HepG2 (cell line): ENCODE data around the gene MRFAP1. TPM values are rescaled to one million over a fixed set of nuclear protein-coding genes. Genes with fewer than 3 reads are reported as not detected.
"Not testable (repeated sequence)": the region's sequence is repeated elsewhere in the genome, so short reads cannot be mapped to it uniquely, and the experiment has no call there.

Source experiments
- ATAC-seq: fragments of 200-7000 bp; cut with Tn5 transposase; 3 replicates; pipeline ENCODE4 v1.9.1; 2020; ENCODE audit warnings: mild to moderate bottlenecking, moderate library complexity
- BruUV-seq: library from RNA; stranded (reverse); fragments of 400-500 nt; replicated peaks from 2 replicates; lab custom pipeline; 2021; lab: Mats Ljungman, UMichigan
- CTCF ChIA-PET: fragments of 300-600 bp; formaldehyde crosslinking; extraction: SDS; loops from one replicate; lab custom pipeline; 2021; ENCODE audit warnings: low total read pairs, inconsistent platforms, low intra/inter-chr PET ratio; lab: Yijun Ruan, JAX
- POLR2A ChIA-PET: fragments of 350-600 bp; sonication (Branson Sonifier 250); formaldehyde crosslinking; loops from one replicate; lab custom pipeline; 2020; ENCODE audit warnings: antibody characterized with exemption, inconsistent platforms; lab: Yijun Ruan, JAX
- DNase-seq: peaks from one replicate; pipeline ENCODE4 v3.0.0-alpha.2; 2015; ENCODE audit warnings: low spot score
- FAIRE-seq: peaks from 3 replicates; lab custom pipeline; 2011; peaks lifted over from hg19 to GRCh38; lab: Jason Lieb, UNC
- H2AFZ ChIP-seq: one replicate; pipeline ENCODE4 v1.6.1; 2011; ENCODE audit warnings: low read length, inconsistent platforms
- H3K27ac ChIP-seq: fragments of 300-600 bp; 3 replicates; pipeline ENCODE4 v1.8.0; 2011; ENCODE audit warnings: mixed run types, mild to moderate bottlenecking, mixed read lengths, low read length, inconsistent platforms; ENCODE audit not compliant: insufficient read depth; ENCODE audit errors: extremely low read length
- H3K27me3 ChIP-seq, 2 experiments: fragments of 200-600 bp in 1 of 2; 2 replicates in 1 of 2; 3 replicates in 1 of 2; pipeline versions ENCODE4 v1.6.0 to v1.8.0; 2011; ENCODE audit warnings: low read length in 2 of 2, mild to moderate bottlenecking in 2 of 2, moderate library complexity in 2 of 2, inconsistent platforms in 1 of 2; ENCODE audit not compliant: insufficient read depth in 2 of 2, control insufficient read depth in 1 of 2
- H3K36me3 ChIP-seq, 2 experiments: fragments of 200-600 bp in 1 of 2; replicated peaks in 1 of 2; 2 replicates in 1 of 2; 3 replicates in 1 of 2; pipeline versions ENCODE4 v1.5.1 to v1.8.0; 2011; ENCODE audit warnings: low read length in 2 of 2, inconsistent platforms in 1 of 2; ENCODE audit not compliant: insufficient read depth in 2 of 2, control insufficient read depth in 1 of 2
- H3K4me1 ChIP-seq: 2 replicates; pipeline ENCODE4 v1.5.1; 2012; ENCODE audit warnings: low read length, inconsistent platforms; ENCODE audit not compliant: insufficient read depth
- H3K4me2 ChIP-seq: 2 replicates; pipeline ENCODE4 v1.6.0; 2011; ENCODE audit warnings: low read depth, low read length, inconsistent platforms
- H3K4me3 ChIP-seq, 3 experiments: fragments of 200-600 bp in 1 of 3; sonication (generic), shearing (Covaris generic) in 1 of 3; replicated peaks in 1 of 3; 2 replicates each; pipeline ENCODE4 v1.5.1; 2011 to 2016; ENCODE audit warnings: low read length in 3 of 3, inconsistent platforms in 2 of 3, low read depth in 2 of 3, mild to moderate bottlenecking in 2 of 3, control low read depth in 1 of 3, mixed read lengths in 1 of 3; ENCODE audit not compliant: insufficient read depth in 1 of 3
- H3K79me2 ChIP-seq: one replicate; pipeline ENCODE4 v1.6.1; 2011; ENCODE audit warnings: low read length, inconsistent platforms; ENCODE audit not compliant: insufficient read depth
- H3K9ac ChIP-seq: 2 replicates; pipeline ENCODE4 v1.6.0; 2011; ENCODE audit warnings: mild to moderate bottlenecking, low read depth, low read length, inconsistent platforms; ENCODE audit not compliant: insufficient read depth
- H3K9me3 ChIP-seq: 2 replicates; pipeline ENCODE4 v1.5.1; 2012; ENCODE audit warnings: mild to moderate bottlenecking, low read length
- H4K20me1 ChIP-seq: 2 replicates; pipeline ENCODE4 v1.6.0; 2011; ENCODE audit warnings: inconsistent platforms, mild to moderate bottlenecking, low read length, moderate library complexity; ENCODE audit not compliant: insufficient read depth
- CENPT ChIP-seq: sonication (generic); formaldehyde crosslinking; IDR thresholded peaks from 2 replicates; pipeline ENCODE4 v1.8.0; 2022; ENCODE audit warnings: low read depth, mild to moderate bottlenecking, moderate library complexity, missing genetic modification reagents
- CENPX ChIP-seq: sonication (generic); formaldehyde crosslinking; IDR thresholded peaks from 2 replicates; pipeline ENCODE4 v1.9.0; 2021; ENCODE audit warnings: mild to moderate bottlenecking, missing genetic modification reagents, moderate library complexity
- MED8 ChIP-seq: sonication (generic); formaldehyde crosslinking; IDR thresholded peaks from 2 replicates; pipeline ENCODE4 v1.8.1; 2023; ENCODE audit warnings: mild to moderate bottlenecking, missing genetic modification reagents; ENCODE audit not compliant: insufficient replicate concordance
- PHF8 ChIP-seq: sonication (generic); formaldehyde crosslinking; IDR thresholded peaks from 2 replicates; pipeline ENCODE4 v1.5.0; 2020; ENCODE audit warnings: missing genetic modification reagents
- POLR2A ChIP-seq, 2 experiments: IDR thresholded peaks; 2 replicates each; pipeline ENCODE4 v1.6.1; 2011; ENCODE audit warnings: low read depth in 2 of 2, low read length in 2 of 2, mild to moderate bottlenecking in 1 of 2, moderate library complexity in 1 of 2; ENCODE audit not compliant: insufficient read depth in 1 of 2
- ZMYM4 ChIP-seq: sonication (generic); formaldehyde crosslinking; IDR thresholded peaks from 2 replicates; pipeline ENCODE4 v1.8.1; 2023; ENCODE audit warnings: mild to moderate bottlenecking, missing genetic modification reagents
- ZNF33A ChIP-seq: sonication (generic); formaldehyde crosslinking; IDR thresholded peaks from 2 replicates; pipeline ENCODE4 v1.5.1; 2020; ENCODE audit warnings: missing genetic modification reagents, mild to moderate bottlenecking, moderate library complexity, borderline replicate concordance
- ZNF407 ChIP-seq: sonication (generic); formaldehyde crosslinking; IDR thresholded peaks from one replicate; pipeline ENCODE4 v1.5.1; 2020; ENCODE audit warnings: mild to moderate bottlenecking, missing genetic modification reagents; ENCODE audit errors: not compliant biosample characterization
- ZNF598 ChIP-seq: sonication (generic); formaldehyde crosslinking; IDR thresholded peaks from 2 replicates; pipeline ENCODE4 v1.5.1; 2020; ENCODE audit warnings: mild to moderate bottlenecking, missing genetic modification reagents, borderline replicate concordance
- ZSCAN22 ChIP-seq: sonication (generic); formaldehyde crosslinking; IDR thresholded peaks from 2 replicates; pipeline ENCODE4 v1.4.0; 2020; ENCODE audit warnings: mild to moderate bottlenecking, missing genetic modification reagents
- WGBS: methylation state at CpG from one replicate; pipeline ENCODE4 v1.1.6; 2017; ENCODE audit warnings: low lambda C conversion rate; 5-methylcytosine and 5-hydroxymethylcytosine counted together
- in situ Hi-C: cut with HindIII; loops from 2 replicates; pipeline ENCODE4 v1.10.0; 2017; ENCODE audit warnings: low pct_unique_long_range_greater_than_20kb; ENCODE audit not compliant: extremely low pct_ligation_motif_present
- intact Hi-C: fragments of 100-400 bp; cut with micrococcal nuclease; formaldehyde crosslinking; loops from one replicate; pipeline ENCODE4 v1.10.0; 2022; ENCODE audit not compliant: unreplicated experiment
- polyA plus RNA-seq, 8 experiments: library from polyadenylated mRNA; depleted of rRNA in 3 of 8; stranded (reverse) in 7 of 8; unstranded in 1 of 8; fragments of >200 nt; fragmentation: Illumina TruSeq in 4 of 8; extraction: Trizol in 4 of 8; gene quantifications; 2 replicates each; pipeline versions ENCODE4 v1.2.1 to v1.2.3, GENCODE V29; 2011 to 2016; ENCODE audit warnings: low read depth in 4 of 8, missing spikeins in 1 of 8, mixed read lengths in 1 of 8; ENCODE audit not compliant: insufficient read depth in 1 of 8
- total RNA-seq, 5 experiments: library from RNA; depleted of rRNA; stranded (reverse); fragments of >200 nt; fragmentation: Illumina TruSeq; extraction: Trizol; gene quantifications; 2 replicates each; pipeline ENCODE4 v1.2.3, GENCODE V29; 2016; ENCODE audit warnings: low read depth in 1 of 5

MRFAP1 gene
- total and polyA plus RNA-seq, 2 of the 13 experiments (the other 11 are each of a cell fraction or from before 2014, with no cell fraction given), result 112 to 158 TPM

- no peak for ATAC-seq
- TF ChIP-seq ZSCAN22 (no peak), ZMYM4 (CRISPR knock-in tag) (no peak), ZNF598 (no peak), PHF8 (no peak), ZNF33A (CRISPR knock-in tag) (no peak), POLR2A (IDR thresholded peaks at IDR 0.05; ENCODE audit: insufficient read depth in 1 of 2, low read depth in 2 of 2, low read length in 2 of 2) (no peak), CENPX (CRISPR knock-in tag) (no peak), CENPT (CRISPR knock-in tag) (no peak)
- H3K27me3 ChIP-seq, result no peaks in the 10 kb centered on the region
- peaks cover 27% of the 10 kb centered on the region for H3K79me2 ChIP-seq
- H3K4me3 ChIP-seq, result no peak overlapping the region
- CTCF ChIA-PET, result no interaction called here
- in situ Hi-C loops (no loop called here), intact Hi-C loops (no loop called here)
- peaks cover 0 to 13% of the 10 kb centered on the region in 2 experiments; a peak in 3 of 5 replicates for H3K36me3 ChIP-seq
- no peak overlapping the region for H3K9ac ChIP-seq
- no peak overlapping the region for H2AFZ ChIP-seq
- peaks cover 33% of the 10 kb centered on the region for H3K4me1 ChIP-seq
- 97% methylated on average over 19 of the region's 19 CpGs for WGBS
- peaks cover 14% of the 10 kb centered on the region for H4K20me1 ChIP-seq
- no peak for FAIRE-seq
- H3K27ac ChIP-seq, result no peak overlapping the region
- no peak overlapping the region for H3K4me2 ChIP-seq
- no TSS peak for BruUV-seq
- DNase-seq, result no peak
- no peaks in the 10 kb centered on the region for H3K9me3 ChIP-seq
- POLR2A ChIA-PET, result interaction anchor here (1.9 to 2.5 kb wide), 2 partner anchors 8 to 39 kb away, joined by 15 to 31 read pairs; no protein-coding TSS in a partner anchor
Measured at GRCh38 chr4:6672131-6672530, 31.6 kb downstream of the MRFAP1 start.

- H3K27me3 ChIP-seq, H3K9ac ChIP-seq, H3K9me3 ChIP-seq, BruUV-seq, in situ Hi-C loops, H2AFZ ChIP-seq, H3K4me2 ChIP-seq, ATAC-seq, DNase-seq, CTCF ChIA-PET, FAIRE-seq: not testable (repeated sequence)
- H4K20me1 ChIP-seq, result peaks cover 14% of the 10 kb centered on the region
- intact Hi-C loops, result loop anchor here (1.0 kb wide), 1 partner anchor 38 kb away; no protein-coding TSS in a partner anchor
- WGBS, result 95% methylated on average over 11 of the region's 34 CpGs
- H3K36me3 ChIP-seq, result peaks cover 0 to 13% of the 10 kb centered on the region in 2 experiments; a peak in 3 of 5 replicates
- H3K79me2 ChIP-seq, result peaks cover 29% of the 10 kb centered on the region
- H3K4me3 ChIP-seq, result 0 out of 6 replicates have a peak overlapping the region, but pooled peaks of 1 of the 3 experiments have one; percentile 78
- peaks cover 39% of the 10 kb centered on the region for H3K4me1 ChIP-seq
- POLR2A ChIA-PET, result interaction anchor here (0.7 to 7.2 kb wide), 29 partner anchors 9 to 401 kb away, joined by 3 to 122 read pairs (median 7); partner anchors contain the start of genes BLOC1S4, MAN2B2, MRFAP1 and MRFAP1L1
- peak overlapping the region; percentile 50 for H3K27ac ChIP-seq
- TF ChIP-seq ZNF407 (CRISPR knock-in tag) (peak; percentile 35), MED8 (CRISPR knock-in tag) (peak; percentile 38)
Measured at GRCh38 chr4:6672541-6673190, 32.2 kb downstream of the MRFAP1 start.
